ENCODE data around the gene C6orf89. TPM values are rescaled to one million over a fixed set of nuclear protein-coding genes. Genes with fewer than 3 reads are reported as not detected.

C6orf89 gene
- polyA plus RNA-seq, 1 experiment: 59.7 TPM

GRCh38 chr6:36904851-36905393 lies 19.2 kb downstream of the C6orf89 start:
- Histone ChIP-seq H3K27ac (ENCODE audit: low read depth, low read length) (no peak overlapping the region), H3K9me3 (ENCODE audit: control insufficient read depth, insufficient read depth, low read length) (no peaks in the 10 kb centered on the region), H3K27me3 (ENCODE audit: control insufficient read depth, insufficient read depth, low read length) (no peaks in the 10 kb centered on the region), H3K4me3 (ENCODE audit: low read depth, low read length) (no peak overlapping the region)
- ChIA-PET CTCF (interaction anchor here (1.0 to 2.3 kb wide), 5 partner anchors 20 to 145 kb away, joined by 3 to 13 read pairs (median 4); no protein-coding TSS in a partner anchor), POLR2A (interaction anchor here (1.7 kb wide), 1 partner anchor 19 kb away, joined by 6 read pairs; the partner anchor contains the start of gene C6orf89)
- DNase-seq (ENCODE audit: low read depth, low spot score): no peak
- TF ChIP-seq CTCF (IDR thresholded peaks at IDR 0.05; ENCODE audit: low read depth, low read length): no peak

DNA sequence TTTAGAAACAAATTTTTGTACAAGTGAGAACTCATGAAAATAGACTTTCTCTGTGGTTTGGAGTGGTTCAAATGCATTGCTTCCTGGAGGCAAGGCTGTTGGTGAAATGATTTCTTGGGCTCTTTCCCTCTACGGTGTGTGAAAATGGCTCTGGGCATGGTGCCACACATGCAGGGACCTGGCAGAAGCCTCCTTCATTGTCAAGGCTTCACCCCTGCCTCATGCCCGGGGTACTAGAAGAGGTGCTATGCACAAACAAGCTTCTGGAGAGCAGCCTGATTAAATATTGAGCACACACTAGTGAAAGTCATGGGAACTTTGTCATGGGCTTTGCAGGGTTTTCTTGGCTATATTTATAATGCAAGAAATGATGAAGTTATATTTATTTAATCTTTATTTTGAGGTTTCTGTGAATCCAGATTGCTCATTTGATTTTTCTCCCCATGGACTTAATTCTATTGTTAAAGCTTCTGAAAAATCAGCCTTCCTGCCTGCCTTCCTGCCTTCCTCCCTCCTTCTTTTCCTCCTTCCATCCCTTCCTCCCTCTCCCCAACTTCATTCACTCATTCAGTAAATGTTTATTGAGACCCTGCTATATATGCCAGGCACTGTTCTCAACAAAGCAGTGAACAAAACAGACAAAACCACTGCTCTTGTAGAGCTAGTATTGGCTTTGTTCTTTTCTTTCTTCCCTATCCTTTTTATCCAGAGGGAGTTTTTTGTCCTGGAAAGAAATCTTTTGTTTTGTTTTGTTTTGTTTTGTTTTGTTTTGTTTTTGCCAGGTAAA lies 21.0 kb downstream of the C6orf89 start:
- DNase-seq (ENCODE audit: low read depth, low spot score): no peak
- ChIA-PET POLR2A (no interaction called here), CTCF (interaction anchor here (0.7 to 1.7 kb wide), 3 partner anchors 22 to 141 kb away, joined by 3 to 5 read pairs (median 5); no protein-coding TSS in a partner anchor)
- H3K27ac ChIP-seq (ENCODE audit: low read depth, low read length): no peak overlapping the region
- TF ChIP-seq CTCF (IDR thresholded peaks at IDR 0.05; ENCODE audit: low read depth, low read length): no peak
- H3K9me3 ChIP-seq (ENCODE audit: control insufficient read depth, insufficient read depth, low read length): no peaks in the 10 kb centered on the region
- H3K27me3 ChIP-seq (ENCODE audit: control insufficient read depth, insufficient read depth, low read length): no peaks in the 10 kb centered on the region
- H3K4me3 ChIP-seq (ENCODE audit: low read depth, low read length): no peak overlapping the region

- H3K4me3 ChIP-seq (ENCODE audit: low read depth, low read length): no peak overlapping the region
- POLR2A ChIA-PET: no interaction called here
- H3K27me3 ChIP-seq (ENCODE audit: control insufficient read depth, insufficient read depth, low read length): no peaks in the 10 kb centered on the region
- no peaks in the 10 kb centered on the region for H3K9me3 ChIP-seq (ENCODE audit: control insufficient read depth, insufficient read depth, low read length)
- no peak for TF ChIP-seq CTCF (IDR thresholded peaks at IDR 0.05; ENCODE audit: low read depth, low read length)
- no peak for DNase-seq (ENCODE audit: low read depth, low spot score)
- no peak overlapping the region for H3K27ac ChIP-seq (ENCODE audit: low read depth, low read length)
- CTCF ChIA-PET: interaction anchor here (0.6 to 1.7 kb wide), 3 partner anchors 110 to 302 kb away, joined by 3 to 5 read pairs (median 3); no protein-coding TSS in a partner anchor
Measured at GRCh38 chr6:36907781-36908180, 22.0 kb downstream of the C6orf89 start.

DNA sequence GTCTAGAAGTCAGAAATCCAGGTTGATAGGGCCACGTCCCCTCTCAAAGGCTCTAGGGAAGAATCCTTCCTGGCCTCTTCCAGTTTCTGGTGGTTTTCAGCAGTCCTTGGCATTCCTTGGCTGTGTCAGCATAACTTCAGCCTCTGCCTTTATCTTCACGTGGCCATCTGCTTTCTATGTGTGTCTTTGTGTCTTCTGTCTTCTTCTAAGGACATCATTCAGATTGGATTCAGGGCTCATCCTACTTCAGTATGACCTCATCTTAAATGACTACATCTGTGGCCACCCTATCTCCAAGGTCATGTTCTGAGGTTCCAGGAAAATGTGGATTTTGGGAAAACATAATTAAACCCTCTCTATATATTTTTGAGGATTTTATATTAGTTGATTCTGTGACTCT lies 23.0 kb downstream of the C6orf89 start:
- Histone ChIP-seq H3K4me3 (ENCODE audit: low read depth, low read length) (no peak overlapping the region), H3K27me3 (ENCODE audit: control insufficient read depth, insufficient read depth, low read length) (no peaks in the 10 kb centered on the region), H3K9me3 (ENCODE audit: control insufficient read depth, insufficient read depth, low read length) (no peaks in the 10 kb centered on the region), H3K27ac (ENCODE audit: low read depth, low read length) (no peak overlapping the region)
- CTCF ChIA-PET: interaction anchor here (1.7 kb wide), 1 partner anchor 109 kb away, joined by 5 read pairs; no protein-coding TSS in a partner anchor
- POLR2A ChIA-PET: no interaction called here
- no peak for TF ChIP-seq CTCF (IDR thresholded peaks at IDR 0.05; ENCODE audit: low read depth, low read length)
- no peak for DNase-seq (ENCODE audit: low read depth, low spot score)

GRCh38 chr6:36912030-36912454 lies 26.3 kb downstream of the C6orf89 start:
- ChIA-PET POLR2A (no interaction called here), CTCF (interaction anchor here (0.5 to 2.7 kb wide), 2 partner anchors 146 to 299 kb away, joined by 3 to 8 read pairs; no protein-coding TSS in a partner anchor)
- no peak overlapping the region for H3K4me3 ChIP-seq (ENCODE audit: low read depth, low read length)
- no peaks in the 10 kb centered on the region for H3K9me3 ChIP-seq (ENCODE audit: control insufficient read depth, insufficient read depth, low read length)
- TF ChIP-seq CTCF (IDR thresholded peaks at IDR 0.05; ENCODE audit: low read depth, low read length): no peak
- H3K27ac ChIP-seq (ENCODE audit: low read depth, low read length): no peak overlapping the region
- no peaks in the 10 kb centered on the region for H3K27me3 ChIP-seq (ENCODE audit: control insufficient read depth, insufficient read depth, low read length)
- DNase-seq (ENCODE audit: low read depth, low spot score): no peak

Data from AG04450 (cell line).